HepG2 (cell line): ENCODE measurements around the gene PKNOX2. TPM values are rescaled to one million over a fixed set of nuclear protein-coding genes. Genes with fewer than 3 reads are reported as not detected.

Experiments used
- ATAC-seq: fragments of 200-7000 bp; cut with Tn5 transposase; 3 replicates; pipeline ENCODE4 v1.9.1; 2020; ENCODE audit warnings: mild to moderate bottlenecking, moderate library complexity
- BruUV-seq: library from RNA; stranded (reverse); fragments of 400-500 nt; replicated peaks from 2 replicates; lab custom pipeline; 2021; lab: Mats Ljungman, UMichigan
- CTCF ChIA-PET: fragments of 300-600 bp; formaldehyde crosslinking; extraction: SDS; loops from one replicate; lab custom pipeline; 2021; ENCODE audit warnings: low total read pairs, inconsistent platforms, low intra/inter-chr PET ratio; lab: Yijun Ruan, JAX
- POLR2A ChIA-PET: fragments of 350-600 bp; sonication (Branson Sonifier 250); formaldehyde crosslinking; loops from one replicate; lab custom pipeline; 2020; ENCODE audit warnings: antibody characterized with exemption, inconsistent platforms; lab: Yijun Ruan, JAX
- DNase-seq: peaks from one replicate; pipeline ENCODE4 v3.0.0-alpha.2; 2015; ENCODE audit warnings: low spot score
- FAIRE-seq: peaks from 3 replicates; lab custom pipeline; 2011; peaks lifted over from hg19 to GRCh38; lab: Jason Lieb, UNC
- H2AFZ ChIP-seq: one replicate; pipeline ENCODE4 v1.6.1; 2011; ENCODE audit warnings: low read length, inconsistent platforms
- H3K27ac ChIP-seq: fragments of 300-600 bp; 3 replicates; pipeline ENCODE4 v1.8.0; 2011; ENCODE audit warnings: mixed run types, mild to moderate bottlenecking, mixed read lengths, low read length, inconsistent platforms; ENCODE audit not compliant: insufficient read depth; ENCODE audit errors: extremely low read length
- H3K27me3 ChIP-seq, 2 experiments: fragments of 200-600 bp in 1 of 2; 2 replicates in 1 of 2; 3 replicates in 1 of 2; pipeline versions ENCODE4 v1.6.0 to v1.8.0; 2011; ENCODE audit warnings: low read length in 2 of 2, mild to moderate bottlenecking in 2 of 2, moderate library complexity in 2 of 2, inconsistent platforms in 1 of 2; ENCODE audit not compliant: insufficient read depth in 2 of 2, control insufficient read depth in 1 of 2
- H3K36me3 ChIP-seq, 2 experiments: fragments of 200-600 bp in 1 of 2; replicated peaks in 1 of 2; 2 replicates in 1 of 2; 3 replicates in 1 of 2; pipeline versions ENCODE4 v1.5.1 to v1.8.0; 2011; ENCODE audit warnings: low read length in 2 of 2, inconsistent platforms in 1 of 2; ENCODE audit not compliant: insufficient read depth in 2 of 2, control insufficient read depth in 1 of 2
- H3K4me1 ChIP-seq: 2 replicates; pipeline ENCODE4 v1.5.1; 2012; ENCODE audit warnings: low read length, inconsistent platforms; ENCODE audit not compliant: insufficient read depth
- H3K4me2 ChIP-seq: 2 replicates; pipeline ENCODE4 v1.6.0; 2011; ENCODE audit warnings: low read depth, low read length, inconsistent platforms
- H3K4me3 ChIP-seq, 3 experiments: fragments of 200-600 bp in 1 of 3; sonication (generic), shearing (Covaris generic) in 1 of 3; replicated peaks in 1 of 3; 2 replicates each; pipeline ENCODE4 v1.5.1; 2011 to 2016; ENCODE audit warnings: low read length in 3 of 3, inconsistent platforms in 2 of 3, low read depth in 2 of 3, mild to moderate bottlenecking in 2 of 3, control low read depth in 1 of 3, mixed read lengths in 1 of 3; ENCODE audit not compliant: insufficient read depth in 1 of 3
- H3K79me2 ChIP-seq: one replicate; pipeline ENCODE4 v1.6.1; 2011; ENCODE audit warnings: low read length, inconsistent platforms; ENCODE audit not compliant: insufficient read depth
- H3K9ac ChIP-seq: 2 replicates; pipeline ENCODE4 v1.6.0; 2011; ENCODE audit warnings: mild to moderate bottlenecking, low read depth, low read length, inconsistent platforms; ENCODE audit not compliant: insufficient read depth
- H3K9me3 ChIP-seq: 2 replicates; pipeline ENCODE4 v1.5.1; 2012; ENCODE audit warnings: mild to moderate bottlenecking, low read length
- H4K20me1 ChIP-seq: 2 replicates; pipeline ENCODE4 v1.6.0; 2011; ENCODE audit warnings: inconsistent platforms, mild to moderate bottlenecking, low read length, moderate library complexity; ENCODE audit not compliant: insufficient read depth
- AHDC1 ChIP-seq: sonication (generic); formaldehyde crosslinking; IDR thresholded peaks from 2 replicates; pipeline ENCODE4 v1.5.1; 2020; ENCODE audit warnings: mild to moderate bottlenecking, missing genetic modification reagents, borderline replicate concordance
- BHLHE40 ChIP-seq: IDR thresholded peaks from 2 replicates; pipeline ENCODE4 v1.6.1; 2011; ENCODE audit warnings: low read length, improper control_type of control experiment
- FOXP1 ChIP-seq, 2 experiments: fragments of 450-650 bp in 1 of 2; IDR thresholded peaks; 2 replicates each; pipeline ENCODE4 v1.6.1; 2017 to 2018; ENCODE audit warnings: antibody characterized with exemption in 1 of 2
- HNF4A ChIP-seq: sonication (generic); formaldehyde crosslinking; IDR thresholded peaks from 2 replicates; pipeline ENCODE4 v1.4.0; 2020; ENCODE audit warnings: missing genetic modification reagents
- KAT2B ChIP-seq: fragments of 150-350 bp; IDR thresholded peaks from 2 replicates; pipeline ENCODE4 v1.6.1; 2014; ENCODE audit warnings: low read depth, low read length, borderline replicate concordance
- SMARCC2 ChIP-seq: fragments of 450-650 bp; IDR thresholded peaks from 2 replicates; pipeline ENCODE4 v1.6.1; 2017; ENCODE audit warnings: antibody characterized with exemption, mild to moderate bottlenecking
- SOX13 ChIP-seq, 3 experiments: fragments of 450-650 bp in 1 of 3; sonication (generic) in 1 of 3; formaldehyde crosslinking in 1 of 3; IDR thresholded peaks in 2 of 3; conservative IDR thresholded peaks in 1 of 3; 2 replicates each; pipeline versions ENCODE4 v1.5.0 to v1.6.1; 2016 to 2020; ENCODE audit warnings: antibody characterized with exemption in 1 of 3, mild to moderate bottlenecking in 1 of 3, missing compliant biosample characterization in 1 of 3, missing genetic modification reagents in 1 of 3, moderate library complexity in 1 of 3
- SOX5 ChIP-seq: IDR thresholded peaks from 2 replicates; pipeline ENCODE4 v1.6.1; 2016; ENCODE audit warnings: borderline replicate concordance
- SOX6 ChIP-seq, 2 experiments: fragments of 450-650 bp in 1 of 2; sonication (generic) in 1 of 2; formaldehyde crosslinking in 1 of 2; IDR thresholded peaks; 2 replicates each; pipeline versions ENCODE4 v1.4.0 to v1.6.1; 2017 to 2020; ENCODE audit warnings: antibody characterized with exemption in 1 of 2, mild to moderate bottlenecking in 1 of 2, missing genetic modification reagents in 1 of 2
- ZNF556 ChIP-seq: sonication (generic); formaldehyde crosslinking; IDR thresholded peaks from 2 replicates; pipeline ENCODE4 v1.4.0; 2020; ENCODE audit warnings: mild to moderate bottlenecking, missing genetic modification reagents, borderline replicate concordance
- WGBS: methylation state at CpG from one replicate; pipeline ENCODE4 v1.1.6; 2017; ENCODE audit warnings: low lambda C conversion rate; 5-methylcytosine and 5-hydroxymethylcytosine counted together
- in situ Hi-C: cut with HindIII; loops from 2 replicates; pipeline ENCODE4 v1.10.0; 2017; ENCODE audit warnings: low pct_unique_long_range_greater_than_20kb; ENCODE audit not compliant: extremely low pct_ligation_motif_present
- intact Hi-C: fragments of 100-400 bp; cut with micrococcal nuclease; formaldehyde crosslinking; loops from one replicate; pipeline ENCODE4 v1.10.0; 2022; ENCODE audit not compliant: unreplicated experiment
- polyA plus RNA-seq, 8 experiments: library from polyadenylated mRNA; depleted of rRNA in 3 of 8; stranded (reverse) in 7 of 8; unstranded in 1 of 8; fragments of >200 nt; fragmentation: Illumina TruSeq in 4 of 8; extraction: Trizol in 4 of 8; gene quantifications; 2 replicates each; pipeline versions ENCODE4 v1.2.1 to v1.2.3, GENCODE V29; 2011 to 2016; ENCODE audit warnings: low read depth in 4 of 8, missing spikeins in 1 of 8, mixed read lengths in 1 of 8; ENCODE audit not compliant: insufficient read depth in 1 of 8
- total RNA-seq, 5 experiments: library from RNA; depleted of rRNA; stranded (reverse); fragments of >200 nt; fragmentation: Illumina TruSeq; extraction: Trizol; gene quantifications; 2 replicates each; pipeline ENCODE4 v1.2.3, GENCODE V29; 2016; ENCODE audit warnings: low read depth in 1 of 5
- TF ChIP-seq, protein P1 (sequence below): sonication (generic); formaldehyde crosslinking; conservative IDR thresholded peaks from 2 replicates; pipeline ENCODE4 v1.4.0; 2020; ENCODE audit warnings: missing genetic modification reagents
- TF ChIP-seq, protein P2 (sequence below): sonication (generic); formaldehyde crosslinking; IDR thresholded peaks from 2 replicates; pipeline ENCODE4 v1.9.0; 2021; ENCODE audit warnings: missing genetic modification reagents, borderline replicate concordance

Gene PKNOX2
- total and polyA plus RNA-seq, 2 of the 13 experiments (the other 11 are each of a cell fraction or from before 2014, with no cell fraction given) = not detected

DNA sequence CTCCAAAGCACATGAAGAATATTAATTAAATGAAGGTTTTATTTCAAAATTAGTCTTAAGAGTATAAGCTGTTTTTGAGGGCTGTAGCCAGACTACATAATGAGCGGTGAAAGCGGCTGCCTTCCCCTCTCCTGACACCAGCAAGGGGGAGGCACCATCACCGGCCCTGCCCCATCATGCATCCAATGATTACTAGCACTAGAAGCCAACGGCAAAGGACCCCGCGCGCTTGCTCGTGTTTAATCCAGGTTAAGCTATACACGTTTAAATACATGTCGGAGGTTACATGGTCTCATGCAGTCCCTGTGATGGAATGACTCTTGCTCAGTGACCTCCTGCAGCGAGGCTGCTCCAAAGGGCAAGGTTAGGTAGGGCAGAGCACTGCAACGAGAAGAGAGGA, 281.2 kb downstream of the PKNOX2 start (continued):
- TF ChIP-seq KAT2B (no peak), SMARCC2 (no peak)
- TF ChIP-seq, protein P1, sequence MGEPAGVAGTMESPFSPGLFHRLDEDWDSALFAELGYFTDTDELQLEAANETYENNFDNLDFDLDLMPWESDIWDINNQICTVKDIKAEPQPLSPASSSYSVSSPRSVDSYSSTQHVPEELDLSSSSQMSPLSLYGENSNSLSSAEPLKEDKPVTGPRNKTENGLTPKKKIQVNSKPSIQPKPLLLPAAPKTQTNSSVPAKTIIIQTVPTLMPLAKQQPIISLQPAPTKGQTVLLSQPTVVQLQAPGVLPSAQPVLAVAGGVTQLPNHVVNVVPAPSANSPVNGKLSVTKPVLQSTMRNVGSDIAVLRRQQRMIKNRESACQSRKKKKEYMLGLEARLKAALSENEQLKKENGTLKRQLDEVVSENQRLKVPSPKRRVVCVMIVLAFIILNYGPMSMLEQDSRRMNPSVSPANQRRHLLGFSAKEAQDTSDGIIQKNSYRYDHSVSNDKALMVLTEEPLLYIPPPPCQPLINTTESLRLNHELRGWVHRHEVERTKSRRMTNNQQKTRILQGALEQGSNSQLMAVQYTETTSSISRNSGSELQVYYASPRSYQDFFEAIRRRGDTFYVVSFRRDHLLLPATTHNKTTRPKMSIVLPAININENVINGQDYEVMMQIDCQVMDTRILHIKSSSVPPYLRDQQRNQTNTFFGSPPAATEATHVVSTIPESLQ (CRISPR knock-in tag) = no peak

DNA sequence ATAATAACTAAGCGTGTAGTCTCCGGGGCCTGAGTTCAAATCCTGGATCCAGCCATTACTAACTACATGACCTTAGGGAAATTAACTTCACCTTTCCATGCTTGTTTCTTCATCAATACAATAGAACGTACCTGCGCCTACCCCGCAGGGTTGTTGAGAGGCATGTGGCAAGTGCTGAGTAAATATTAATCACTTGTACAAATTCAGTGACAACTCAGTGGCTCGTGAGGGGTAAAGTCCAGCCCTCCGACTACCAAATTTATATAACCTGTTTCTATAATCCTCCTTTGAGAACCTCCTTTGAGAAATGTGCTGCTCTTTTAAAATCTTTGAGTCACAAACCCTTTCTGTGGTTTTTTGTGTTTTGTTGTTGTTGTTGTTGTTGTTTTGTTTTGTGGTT, 281.7 kb downstream of the PKNOX2 start:
- Histone ChIP-seq H3K79me2 (no peaks in the 10 kb centered on the region), H3K36me3 (no peaks in the 10 kb centered on the region), H3K27me3 (peaks cover 0 to 1% of the 10 kb centered on the region in 2 experiments; a peak in 3 of 5 replicates), H3K4me3 (no peak overlapping the region), H4K20me1 (no peaks in the 10 kb centered on the region), H3K27ac (no peak overlapping the region), H2AFZ (no peak overlapping the region), H3K9me3 (no peaks in the 10 kb centered on the region), H3K9ac (no peak overlapping the region), H3K4me2 (no peak overlapping the region), H3K4me1 (peaks cover 8% of the 10 kb centered on the region; the same call in 1 of the 2 replicates)
- ChIA-PET POLR2A (no interaction called here), CTCF (no interaction called here)
- BruUV-seq = no TSS peak
- FAIRE-seq (no peak), ATAC-seq (peak; percentile 71), DNase-seq (peak; percentile 22)
- in situ Hi-C loops (no loop called here), intact Hi-C loops (no loop called here)
- peak; percentile 63 for TF ChIP-seq BHLHE40
- peak; percentile 23; the same call in 1 of the 2 replicates for TF ChIP-seq SOX5 (CRISPR knock-in tag)
- no peak for TF ChIP-seq AHDC1 (CRISPR knock-in tag)
- TF ChIP-seq ZNF556 (CRISPR knock-in tag) = no peak
- TF ChIP-seq SOX13 (IDR thresholded peaks at IDR 0.05) = no peak
- peak in 1 of 2 experiments; percentile 41; a peak in 1 of 4 replicates for TF ChIP-seq SOX13 (CRISPR knock-in tag; conservative IDR thresholded peaks at IDR 0.05 in 1 of 2, IDR thresholded peaks at IDR 0.05 in 1 of 2)
- TF ChIP-seq, protein P2, sequence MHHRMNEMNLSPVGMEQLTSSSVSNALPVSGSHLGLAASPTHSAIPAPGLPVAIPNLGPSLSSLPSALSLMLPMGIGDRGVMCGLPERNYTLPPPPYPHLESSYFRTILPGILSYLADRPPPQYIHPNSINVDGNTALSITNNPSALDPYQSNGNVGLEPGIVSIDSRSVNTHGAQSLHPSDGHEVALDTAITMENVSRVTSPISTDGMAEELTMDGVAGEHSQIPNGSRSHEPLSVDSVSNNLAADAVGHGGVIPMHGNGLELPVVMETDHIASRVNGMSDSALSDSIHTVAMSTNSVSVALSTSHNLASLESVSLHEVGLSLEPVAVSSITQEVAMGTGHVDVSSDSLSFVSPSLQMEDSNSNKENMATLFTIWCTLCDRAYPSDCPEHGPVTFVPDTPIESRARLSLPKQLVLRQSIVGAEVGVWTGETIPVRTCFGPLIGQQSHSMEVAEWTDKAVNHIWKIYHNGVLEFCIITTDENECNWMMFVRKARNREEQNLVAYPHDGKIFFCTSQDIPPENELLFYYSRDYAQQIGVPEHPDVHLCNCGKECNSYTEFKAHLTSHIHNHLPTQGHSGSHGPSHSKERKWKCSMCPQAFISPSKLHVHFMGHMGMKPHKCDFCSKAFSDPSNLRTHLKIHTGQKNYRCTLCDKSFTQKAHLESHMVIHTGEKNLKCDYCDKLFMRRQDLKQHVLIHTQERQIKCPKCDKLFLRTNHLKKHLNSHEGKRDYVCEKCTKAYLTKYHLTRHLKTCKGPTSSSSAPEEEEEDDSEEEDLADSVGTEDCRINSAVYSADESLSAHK (CRISPR knock-in tag) = no peak
- TF ChIP-seq HNF4A (CRISPR knock-in tag) = peak; percentile 26; the same call in 1 of the 2 replicates
- TF ChIP-seq FOXP1 (IDR thresholded peaks at IDR 0.05) = peak; percentile 64; the same call in 1 of the 2 replicates
- TF ChIP-seq FOXP1 (CRISPR knock-in tag; IDR thresholded peaks at IDR 0.05) = no peak
- no peak for TF ChIP-seq SOX6 (IDR thresholded peaks at IDR 0.05)
- 0 out of 2 replicates have a peak, but pooled peaks have one; percentile 22 for TF ChIP-seq SOX6 (CRISPR knock-in tag; IDR thresholded peaks at IDR 0.05)
- WGBS = 0% methylated on average over 6 of the region's 7 CpGs
